BLaER1 treated with 17β-estradiol and CSF1 and Interleukin-3, amounts not matched to agents 10 nM and 100 nM (cell line): Measurements from ENCODE around the gene MRPL52.
"Not testable (repeated sequence)": the region's sequence is repeated elsewhere in the genome, so short reads cannot be mapped to it uniquely, and the experiment has no call there.

ENCODE experiments used
- H3K27ac ChIP-seq, 11 experiments: shearing (Covaris generic); formaldehyde crosslinking; 2 replicates each; pipeline ENCODE4 v1.8.1; 2022
- H3K27me3 ChIP-seq, 11 experiments: shearing (Covaris generic); formaldehyde crosslinking; 2 replicates each; pipeline ENCODE4 v1.8.1; 2022
- H3K36me3 ChIP-seq, 11 experiments: shearing (Covaris generic); formaldehyde crosslinking; 2 replicates each; pipeline ENCODE4 v1.8.1; 2022
- H3K4me1 ChIP-seq, 10 experiments: shearing (Covaris generic); formaldehyde crosslinking; 2 replicates each; pipeline ENCODE4 v1.8.1; 2022
- H3K4me2 ChIP-seq, 11 experiments: shearing (Covaris generic); formaldehyde crosslinking; 2 replicates each; pipeline ENCODE4 v1.8.1; 2022
- H3K4me3 ChIP-seq, 10 experiments: shearing (Covaris generic); formaldehyde crosslinking; 2 replicates each; pipeline ENCODE4 v1.8.1; 2022
- H3K9ac ChIP-seq, 11 experiments: shearing (Covaris generic); formaldehyde crosslinking; 2 replicates each; pipeline ENCODE4 v1.8.1; 2022
- H3K9me3 ChIP-seq, 11 experiments: shearing (Covaris generic); formaldehyde crosslinking; replicated peaks in 1 of 11; 2 replicates each; pipeline ENCODE4 v1.8.1; 2022
- H4K20me1 ChIP-seq, 11 experiments: shearing (Covaris generic); formaldehyde crosslinking; 2 replicates each; pipeline ENCODE4 v1.8.1; 2022
- Cebpa-rat ChIP-seq, 11 experiments: shearing (Covaris generic); IDR thresholded peaks; 2 replicates each; pipeline ENCODE4 v1.8.1; 2022

MRPL52 gene

GRCh38 chr14:22822571-22823098 lies 7.1 kb upstream of the MRPL52 start:
- Histone ChIP-seq H3K36me3 (no peaks in the 10 kb centered on the region), H3K4me2 (peak overlapping the region; percentile 61 to 98 (median 82)), H3K27ac (peak overlapping the region; percentile 58 to 83 (median 76); a peak in 21 of 22 replicates), H4K20me1 (no peaks in the 10 kb centered on the region), H3K4me3 (peak overlapping the region in 9 of 10 experiments; percentile 10 to 54 (median 46); a peak in 16 of 20 replicates), H3K27me3 (no peaks in the 10 kb centered on the region), H3K9me3 (no peaks in the 10 kb centered on the region), H3K4me1 (peaks cover 56 to 86% (median 71%) of the 10 kb centered on the region in 10 experiments), H3K9ac (peak overlapping the region; percentile 51 to 70 (median 61); a peak in 20 of 22 replicates)
- no peak for TF ChIP-seq Cebpa-rat (IDR thresholded peaks at IDR 0.05)

- Histone ChIP-seq H3K4me1 (peaks cover 52 to 72% (median 61%) of the 10 kb centered on the region in 10 experiments), H3K4me2 (peak overlapping the region; percentile 61 to 98 (median 77)), H4K20me1 (no peaks in the 10 kb centered on the region), H3K27me3 (no peaks in the 10 kb centered on the region), H3K36me3 (no peaks in the 10 kb centered on the region), H3K9me3 (no peaks in the 10 kb centered on the region), H3K27ac (peak overlapping the region in 10 of 11 experiments; percentile 68 to 83 (median 76); a peak in 21 of 22 replicates), H3K9ac (peak overlapping the region in 10 of 11 experiments; percentile 21 to 73 (median 63); a peak in 18 of 22 replicates), H3K4me3 (0 out of 20 replicates have a peak overlapping the region, but pooled peaks of 2 of the 10 experiments have one; percentile 1 to 25)
- TF ChIP-seq Cebpa-rat (IDR thresholded peaks at IDR 0.05): no peak
Observed at GRCh38 chr14:22824711-22825359, 4.9 kb upstream of the MRPL52 start.

GRCh38 chr14:22829076-22829660 lies 519 bp upstream of the MRPL52 start:
- not testable (repeated sequence) for H4K20me1 ChIP-seq, H3K9me3 ChIP-seq
- Histone ChIP-seq H3K36me3 (peaks cover 14 to 31% (median 26%) of the 10 kb centered on the region in 11 experiments), H3K4me3 (peak overlapping the region; percentile 80 to 95 (median 86)), H3K9ac (peak overlapping the region; percentile 80 to 93 (median 88); a peak in 21 of 22 replicates), H3K27me3 (peaks cover 0 to 11% (median 4%) of the 10 kb centered on the region in 11 experiments; a peak in 12 of 22 replicates), H3K4me1 (peaks cover 32 to 51% (median 41%) of the 10 kb centered on the region in 10 experiments), H3K4me2 (peak overlapping the region; percentile 65 to 92 (median 86)), H3K27ac (peak overlapping the region; percentile 52 to 91 (median 86))

DNA sequence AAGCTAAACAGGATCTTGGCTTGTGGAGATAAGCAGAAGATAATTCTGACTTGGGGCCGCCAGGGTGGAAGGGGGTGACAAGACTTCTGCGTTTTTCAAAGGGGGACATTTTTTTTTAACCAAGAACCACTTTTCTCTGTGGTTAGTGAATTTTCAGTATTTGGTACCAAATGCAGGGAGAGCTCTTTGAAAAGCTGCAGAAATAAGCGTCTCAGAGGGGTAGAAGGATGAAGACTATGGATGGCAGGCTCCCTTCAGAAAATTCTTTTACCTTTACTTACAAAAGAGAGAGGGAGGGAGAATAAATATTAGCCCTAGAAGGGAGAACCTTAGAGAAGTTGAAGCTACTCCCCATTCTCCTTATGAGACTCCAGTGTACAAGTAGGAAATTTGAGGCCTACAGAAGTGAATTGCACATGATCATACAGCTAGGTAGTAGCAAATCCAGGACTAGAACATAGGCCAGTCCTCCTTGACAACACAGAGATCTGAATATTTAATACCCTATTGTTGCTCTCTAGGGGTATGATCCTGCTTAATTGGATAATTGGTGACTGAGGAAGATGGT lies 840 bp downstream of the MRPL52 start:
- Histone ChIP-seq H3K4me3 (peak overlapping the region; percentile 80 to 95 (median 86)), H3K27me3 (peaks cover 0 to 24% (median 18%) of the 10 kb centered on the region in 11 experiments; a peak in 18 of 22 replicates), H3K27ac (peak overlapping the region; percentile 52 to 91 (median 86); a peak in 19 of 22 replicates), H3K36me3 (peaks cover 23 to 45% (median 40%) of the 10 kb centered on the region in 11 experiments), H3K4me1 (peaks cover 19 to 43% (median 27%) of the 10 kb centered on the region in 10 experiments), H3K9me3 (no peaks in the 10 kb centered on the region), H4K20me1 (peaks cover 0 to 7% (median 0%) of the 10 kb centered on the region in 11 experiments; a peak in 1 of 22 replicates), H3K9ac (peak overlapping the region; percentile 80 to 93 (median 88)), H3K4me2 (peak overlapping the region; percentile 80 to 92 (median 86))
- TF ChIP-seq Cebpa-rat (IDR thresholded peaks at IDR 0.05): no peak

- no peak overlapping the region for H3K4me3 ChIP-seq
Observed at GRCh38 chr14:22835505-22835904, 5.8 kb downstream of the MRPL52 start.

GRCh38 chr14:22836301-22837113 lies 6.8 kb downstream of the MRPL52 start, which contains the start of gene MMP14:
Gene MMP14, plus strand, starts transcription at chr14:22836585. Its CDS starts 233 bp downstream, at chr14:22836818.
- Histone ChIP-seq H3K27me3 (peaks cover 0 to 68% (median 60%) of the 10 kb centered on the region in 11 experiments; a peak in 19 of 22 replicates), H3K9ac (peak within 1 kb of the TSS; percentile 66 to 95 (median 75))

More at GRCh38 chr14:22835505-22835904, 5.8 kb downstream of the MRPL52 start:
- Histone ChIP-seq H3K4me1 (peaks cover 40 to 59% (median 49%) of the 10 kb centered on the region in 10 experiments), H3K27ac (no peak overlapping the region), H3K36me3 (peaks cover 23 to 61% (median 42%) of the 10 kb centered on the region in 11 experiments), H3K9me3 (no peaks in the 10 kb centered on the region), H3K4me2 (peak overlapping the region in 2 of 11 experiments; percentile 98; a peak in 4 of 22 replicates), H3K9ac (peak overlapping the region in 3 of 11 experiments; percentile 9 to 95 (median 92); a peak in 2 of 22 replicates), H4K20me1 (peaks cover 0 to 29% (median 10%) of the 10 kb centered on the region in 11 experiments; a peak in 8 of 22 replicates), H3K27me3 (peaks cover 0 to 68% (median 60%) of the 10 kb centered on the region in 11 experiments; a peak in 19 of 22 replicates)
- no peak for TF ChIP-seq Cebpa-rat (IDR thresholded peaks at IDR 0.05)

DNA sequence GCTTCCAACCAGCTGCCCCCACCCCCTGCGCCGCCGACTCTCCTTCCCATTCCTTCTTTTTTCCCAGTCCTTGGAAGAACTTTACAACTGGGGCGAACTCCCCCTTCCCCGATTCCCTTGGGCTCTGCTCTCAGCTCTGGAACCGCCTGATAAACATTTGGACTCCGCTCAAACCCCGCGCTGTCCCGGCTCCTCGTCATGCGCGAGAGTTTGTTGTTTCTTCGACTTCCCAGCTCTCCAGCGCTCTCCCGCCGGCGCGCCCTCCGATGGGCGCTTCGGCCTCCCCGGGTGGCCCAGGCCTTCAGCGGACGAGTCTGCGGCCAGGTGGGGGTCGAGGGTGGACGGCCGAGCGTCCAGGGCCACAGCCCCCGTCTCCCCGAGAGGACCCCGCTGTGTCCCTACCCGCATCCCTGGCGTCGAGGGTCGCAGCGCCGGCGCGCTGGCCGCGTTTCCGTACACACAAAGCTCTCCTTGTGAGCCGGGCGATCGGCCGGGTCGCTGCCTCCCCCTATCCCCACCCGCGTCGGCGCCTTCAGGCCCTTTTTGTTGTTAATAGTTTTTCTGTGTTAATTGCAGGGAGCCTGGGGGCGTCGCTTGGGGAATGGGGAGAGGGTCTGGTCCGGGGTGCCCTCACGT lies 7.5 kb downstream of the MRPL52 start:
- Histone ChIP-seq H3K27ac (peak overlapping the region; percentile 38 to 89 (median 66)), H3K9me3 (no peaks in the 10 kb centered on the region), H3K36me3 (peaks cover 30 to 66% (median 33%) of the 10 kb centered on the region in 11 experiments), H3K27me3 (peaks cover 0 to 68% (median 60%) of the 10 kb centered on the region in 11 experiments; a peak in 19 of 22 replicates), H3K4me3 (peak overlapping the region; percentile 53 to 97 (median 64)), H3K4me2 (peak overlapping the region; percentile 75 to 98 (median 84)), H3K9ac (peak overlapping the region; percentile 66 to 95 (median 75)), H4K20me1 (peaks cover 0 to 46% (median 10%) of the 10 kb centered on the region in 11 experiments; a peak in 8 of 22 replicates), H3K4me1 (peaks cover 30 to 60% (median 42%) of the 10 kb centered on the region in 10 experiments)
- no peak for TF ChIP-seq Cebpa-rat (IDR thresholded peaks at IDR 0.05)

More at GRCh38 chr14:22836301-22837113, 6.8 kb downstream of the MRPL52 start, which contains the start of gene MMP14:
- peak within 1 kb of the TSS; percentile 75 to 98 (median 84) for H3K4me2 ChIP-seq
- peaks cover 31 to 59% (median 42%) of the 10 kb centered on the region in 10 experiments for H3K4me1 ChIP-seq
- no peak for TF ChIP-seq Cebpa-rat (IDR thresholded peaks at IDR 0.05)
- H3K9me3 ChIP-seq: no peaks in the 10 kb centered on the region
- peak within 1 kb of the TSS; percentile 53 to 97 (median 64) for H3K4me3 ChIP-seq
- H3K27ac ChIP-seq: peak within 1 kb of the TSS; percentile 38 to 89 (median 66)
- peaks cover 27 to 66% (median 38%) of the 10 kb centered on the region in 11 experiments for H3K36me3 ChIP-seq
- peaks cover 0 to 39% (median 10%) of the 10 kb centered on the region in 11 experiments; a peak in 8 of 22 replicates for H4K20me1 ChIP-seq
